Liver (tissue), 9 donors: ENCODE measurements around the gene ATP5MC2. TPM values are rescaled to one million over a fixed set of nuclear protein-coding genes. Genes with fewer than 3 reads are reported as not detected.
"Not testable (repeated sequence)": the region's sequence is repeated elsewhere in the genome, so short reads cannot be mapped to it uniquely, and the experiment has no call there.

Experiments
- DNase-seq: peaks from one replicate; pipeline ENCODE4 v3.0.0-alpha.2; 2017; ENCODE audit warnings: low spot score
- H3K27ac ChIP-seq, 2 donors: one replicate each; pipeline ENCODE4 v1.7.0; 2013; ENCODE audit warnings: inconsistent platforms in 2 of 2, low read length in 2 of 2, control low read depth in 1 of 2, low read depth in 1 of 2, mild to moderate bottlenecking in 1 of 2
- H3K27me3 ChIP-seq, 4 donors: one replicate each; pipeline versions ENCODE4 v1.6.1 to v1.7.0; 2013; ENCODE audit warnings: low read length in 3 of 4, inconsistent platforms in 1 of 4, mild to moderate bottlenecking in 1 of 4, moderate library complexity in 1 of 4; ENCODE audit not compliant: control insufficient read depth in 4 of 4, insufficient read depth in 4 of 4
- H3K36me3 ChIP-seq, 4 donors: one replicate each; pipeline versions ENCODE4 v1.6.1 to v1.7.0; 2013; ENCODE audit warnings: low read length in 3 of 4, mild to moderate bottlenecking in 3 of 4, low read depth in 1 of 4, moderate library complexity in 1 of 4; ENCODE audit not compliant: control insufficient read depth in 4 of 4, insufficient read depth in 3 of 4
- H3K4me1 ChIP-seq, 4 donors: one replicate each; pipeline versions ENCODE4 v1.6.1 to v1.7.0; 2013; ENCODE audit warnings: low read length in 3 of 4, mild to moderate bottlenecking in 3 of 4, moderate library complexity in 1 of 4; ENCODE audit not compliant: control insufficient read depth in 4 of 4, insufficient read depth in 4 of 4
- H3K4me3 ChIP-seq, 3 donors: one replicate each; pipeline versions ENCODE4 v1.6.1 to v1.7.0; 2013; ENCODE audit warnings: low read length in 3 of 3, control low read depth in 1 of 3, low read depth in 1 of 3, mild to moderate bottlenecking in 1 of 3
- H3K9ac ChIP-seq, 2 donors: one replicate each; pipeline ENCODE4 v1.7.0; 2013; ENCODE audit warnings: low read length in 2 of 2, mild to moderate bottlenecking in 2 of 2, moderate library complexity in 2 of 2, control low read depth in 1 of 2, low read depth in 1 of 2
- H3K9me3 ChIP-seq, 4 donors: one replicate each; pipeline versions ENCODE4 v1.6.1 to v1.7.0; 2013; ENCODE audit warnings: low read length in 3 of 4; ENCODE audit not compliant: control insufficient read depth in 4 of 4
- GABPA ChIP-seq, 2 donors: IDR thresholded peaks in 1 of 2; conservative IDR thresholded peaks in 1 of 2; 2 replicates each; pipeline ENCODE4 v1.6.1; 2016; ENCODE audit warnings: antibody characterized with exemption in 2 of 2, mild to moderate bottlenecking in 1 of 2, moderate library complexity in 1 of 2
- HNF4A ChIP-seq, 2 donors: conservative IDR thresholded peaks; 2 replicates each; pipeline ENCODE4 v1.6.1; 2016; ENCODE audit warnings: antibody characterized with exemption in 2 of 2, mild to moderate bottlenecking in 2 of 2
- HNF4G ChIP-seq: IDR thresholded peaks from 2 replicates; pipeline ENCODE4 v1.6.1; 2016; ENCODE audit warnings: antibody characterized with exemption
- JUND ChIP-seq, 2 donors: IDR thresholded peaks; 2 replicates each; pipeline ENCODE4 v1.6.1; 2016; ENCODE audit warnings: antibody characterized with exemption in 2 of 2
- RAD21 ChIP-seq, 2 donors: IDR thresholded peaks; 2 replicates each; pipeline ENCODE4 v1.6.1; 2016; ENCODE audit warnings: antibody characterized with exemption in 2 of 2, mild to moderate bottlenecking in 2 of 2
- RXRA ChIP-seq, 2 donors: IDR thresholded peaks; 2 replicates each; pipeline ENCODE4 v1.6.1; 2017 to 2018; ENCODE audit warnings: antibody characterized with exemption in 2 of 2, mild to moderate bottlenecking in 1 of 2
- YY1 ChIP-seq: IDR thresholded peaks from 2 replicates; pipeline ENCODE4 v1.6.1; 2016; ENCODE audit warnings: antibody characterized with exemption, mild to moderate bottlenecking
- ZBTB33 ChIP-seq: IDR thresholded peaks from 2 replicates; pipeline ENCODE4 v1.6.1; 2016; ENCODE audit warnings: antibody characterized with exemption
- WGBS: extraction: QIAGEN DNeasy Blood & Tissue Kit; methylation state at CpG from one replicate; pipeline ENCODE4 v1.1.7; 2013; 5-methylcytosine and 5-hydroxymethylcytosine counted together
- polyA plus RNA-seq, 2 donors: library from polyadenylated mRNA; stranded (reverse) in 1 of 2; unstranded in 1 of 2; fragments of 200-250 nt in 1 of 2; fragments of >200 nt in 1 of 2; fragmentation: Nextera tagmentation in 1 of 2; extraction: Ambion mirVana in 1 of 2; gene quantifications; one replicate each; pipeline versions ENCODE4 v1.2.1 to v1.2.3, GENCODE V29; 2013 to 2015
- total RNA-seq, 2 donors: library from RNA; depleted of rRNA; stranded (reverse); fragments of >200 nt; gene quantifications; one replicate each; pipeline ENCODE4 v1.2.3, GENCODE V29; 2014
- TF ChIP-seq, protein P1 (sequence below): IDR thresholded peaks from 2 replicates; pipeline ENCODE4 v1.6.1; 2016; ENCODE audit warnings: antibody characterized with exemption
- TF ChIP-seq, protein P2 (sequence below): IDR thresholded peaks from 2 replicates; pipeline ENCODE4 v1.6.1; 2016; ENCODE audit warnings: antibody characterized with exemption
- TF ChIP-seq, protein P3 (sequence below): fragments of 150-350 bp; IDR thresholded peaks from 2 replicates; pipeline ENCODE4 v1.5.1; 2017; ENCODE audit warnings: improper control_type of control experiment, low read depth, low read length; ENCODE audit not compliant: missing input control
- donor health status: healthy.
- donor health status: healthy.
- donor health status: healthy.
- donor health status: healthy.
- donor health status: healthy.

ATP5MC2 gene
- total and polyA plus RNA-seq, 4 donors, result 57.0 to 294 (median 171) TPM

DNA sequence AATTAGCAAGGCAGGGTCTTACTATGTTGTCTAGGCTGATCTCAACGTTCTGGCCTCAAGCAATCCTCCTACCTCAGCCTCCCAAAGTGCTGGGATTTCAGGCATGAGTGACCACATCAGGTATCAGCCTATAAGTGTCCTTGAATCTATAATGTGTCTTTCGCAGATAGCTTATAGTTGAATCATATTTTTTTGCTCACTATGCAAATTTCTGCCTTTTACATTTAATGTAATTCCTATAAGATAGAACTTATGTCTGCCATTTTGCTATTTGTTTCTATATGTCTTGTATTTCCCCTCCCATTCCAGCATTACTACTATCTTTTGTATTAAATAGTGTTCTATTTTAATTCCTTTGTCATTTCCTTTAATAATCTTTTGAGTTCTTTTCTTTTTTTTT lies 39.2 kb downstream of the ATP5MC2 start:
- no peak for DNase-seq
- TF ChIP-seq, protein P1, sequence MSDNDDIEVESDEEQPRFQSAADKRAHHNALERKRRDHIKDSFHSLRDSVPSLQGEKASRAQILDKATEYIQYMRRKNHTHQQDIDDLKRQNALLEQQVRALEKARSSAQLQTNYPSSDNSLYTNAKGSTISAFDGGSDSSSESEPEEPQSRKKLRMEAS, result no peak
- TF ChIP-seq HNF4A (conservative IDR thresholded peaks at IDR 0.05), result no peak
- Histone ChIP-seq H3K36me3 (no peaks in the 10 kb centered on the region), H3K27ac (no peak overlapping the region), H3K4me1 (no peaks in the 10 kb centered on the region), H3K9me3 (no peaks in the 10 kb centered on the region), H3K4me3 (no peak overlapping the region), H3K27me3 (no peaks in the 10 kb centered on the region), H3K9ac (no peak overlapping the region)
- 38% methylated on average over 2 of the region's 2 CpGs for WGBS

DNA sequence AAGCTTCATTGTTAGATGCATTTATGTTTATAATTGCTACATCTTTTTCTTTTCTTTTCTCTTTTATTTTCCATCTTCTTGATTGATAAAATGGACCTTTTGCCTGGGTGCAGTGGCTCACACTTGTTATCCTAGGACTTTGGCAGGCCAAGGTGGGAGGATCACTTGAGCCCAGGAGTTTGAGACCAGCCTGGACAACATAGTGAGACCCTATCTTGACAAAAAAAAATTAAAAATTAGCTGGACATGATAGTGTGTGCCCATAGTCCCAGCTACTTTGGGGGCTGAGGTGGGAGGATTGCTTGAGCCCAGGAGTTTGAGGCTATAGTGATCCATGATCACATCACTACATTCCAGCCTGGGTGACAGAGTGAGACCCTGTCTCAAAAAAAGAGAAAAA lies 40.2 kb downstream of the ATP5MC2 start:
- not testable (repeated sequence) for H3K27ac ChIP-seq, H3K9me3 ChIP-seq, H3K27me3 ChIP-seq, H3K36me3 ChIP-seq, DNase-seq, H3K4me1 ChIP-seq, H3K9ac ChIP-seq, H3K4me3 ChIP-seq

GRCh38 chr12:53631721-53632120 lies 44.2 kb downstream of the ATP5MC2 start:
- no peak for DNase-seq
- H3K4me3 ChIP-seq, result no peak overlapping the region
- H3K9me3 ChIP-seq, result no peaks in the 10 kb centered on the region
- no peaks in the 10 kb centered on the region for H3K36me3 ChIP-seq
- H3K27me3 ChIP-seq, result no peaks in the 10 kb centered on the region
- H3K9ac ChIP-seq, result no peak overlapping the region
- 63% methylated on average over 1 of the region's 1 CpG for WGBS
- H3K27ac ChIP-seq, result no peak overlapping the region
- TF ChIP-seq HNF4A (conservative IDR thresholded peaks at IDR 0.05), result no peak
- peaks cover 0 to 6% (median 3%) of the 10 kb centered on the region in 4 donors for H3K4me1 ChIP-seq

DNA sequence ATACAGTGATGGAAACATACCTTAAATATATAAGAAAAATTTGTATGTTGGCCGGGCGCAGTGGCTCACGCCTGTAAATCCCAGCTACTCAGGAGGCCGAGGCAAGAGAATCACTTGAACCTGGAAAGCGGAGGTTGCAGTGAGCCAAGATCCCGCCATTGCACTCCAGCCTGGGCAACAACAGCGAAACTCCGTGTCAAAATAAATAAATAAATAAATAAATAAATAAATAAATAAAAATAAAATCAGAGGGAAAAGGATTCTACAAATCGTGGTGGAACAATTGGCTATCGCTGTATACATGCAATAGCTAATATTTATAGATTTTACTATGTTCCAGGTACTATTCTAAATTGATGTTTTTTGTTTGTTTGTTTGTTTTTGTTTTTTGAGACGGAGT lies 48.0 kb downstream of the ATP5MC2 start:
- WGBS, result 87% methylated on average over 11 of the region's 11 CpGs
- no peak for DNase-seq
- no peak overlapping the region for H3K9ac ChIP-seq
- H3K4me1 ChIP-seq, result peaks cover 3 to 36% (median 24%) of the 10 kb centered on the region in 4 donors
- H3K4me3 ChIP-seq, result no peak overlapping the region
- H3K9me3 ChIP-seq, result no peaks in the 10 kb centered on the region
- H3K27ac ChIP-seq, result no peak overlapping the region
- no peaks in the 10 kb centered on the region for H3K36me3 ChIP-seq
- H3K27me3 ChIP-seq, result no peaks in the 10 kb centered on the region
- TF ChIP-seq, protein P1, result no peak
- TF ChIP-seq, protein P2, sequence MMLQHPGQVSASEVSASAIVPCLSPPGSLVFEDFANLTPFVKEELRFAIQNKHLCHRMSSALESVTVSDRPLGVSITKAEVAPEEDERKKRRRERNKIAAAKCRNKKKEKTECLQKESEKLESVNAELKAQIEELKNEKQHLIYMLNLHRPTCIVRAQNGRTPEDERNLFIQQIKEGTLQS, result no peak
- TF ChIP-seq JUND (IDR thresholded peaks at IDR 0.05) (no peak), HNF4A (conservative IDR thresholded peaks at IDR 0.05) (no peak), RXRA (IDR thresholded peaks at IDR 0.05) (no peak), GABPA (IDR thresholded peaks at IDR 0.05 in 1 of 2, conservative IDR thresholded peaks at IDR 0.05 in 1 of 2) (no peak), HNF4G (no peak), RAD21 (IDR thresholded peaks at IDR 0.05) (no peak), YY1 (no peak), ZBTB33 (no peak)
- TF ChIP-seq, protein P3, sequence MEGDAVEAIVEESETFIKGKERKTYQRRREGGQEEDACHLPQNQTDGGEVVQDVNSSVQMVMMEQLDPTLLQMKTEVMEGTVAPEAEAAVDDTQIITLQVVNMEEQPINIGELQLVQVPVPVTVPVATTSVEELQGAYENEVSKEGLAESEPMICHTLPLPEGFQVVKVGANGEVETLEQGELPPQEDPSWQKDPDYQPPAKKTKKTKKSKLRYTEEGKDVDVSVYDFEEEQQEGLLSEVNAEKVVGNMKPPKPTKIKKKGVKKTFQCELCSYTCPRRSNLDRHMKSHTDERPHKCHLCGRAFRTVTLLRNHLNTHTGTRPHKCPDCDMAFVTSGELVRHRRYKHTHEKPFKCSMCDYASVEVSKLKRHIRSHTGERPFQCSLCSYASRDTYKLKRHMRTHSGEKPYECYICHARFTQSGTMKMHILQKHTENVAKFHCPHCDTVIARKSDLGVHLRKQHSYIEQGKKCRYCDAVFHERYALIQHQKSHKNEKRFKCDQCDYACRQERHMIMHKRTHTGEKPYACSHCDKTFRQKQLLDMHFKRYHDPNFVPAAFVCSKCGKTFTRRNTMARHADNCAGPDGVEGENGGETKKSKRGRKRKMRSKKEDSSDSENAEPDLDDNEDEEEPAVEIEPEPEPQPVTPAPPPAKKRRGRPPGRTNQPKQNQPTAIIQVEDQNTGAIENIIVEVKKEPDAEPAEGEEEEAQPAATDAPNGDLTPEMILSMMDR, result no peak
